ENCODE results near the gene KRTAP4-4.
"Not testable (repeated sequence)": the region's sequence is repeated elsewhere in the genome, so short reads cannot be mapped to it uniquely, and the experiment has no call there.

Gene KRTAP4-4

GRCh38 chr17:41160648-41161047 is at the start of gene KRTAP4-4:
KRTAP4-4 (minus strand) TSS chr17:41160748; CDS start chr17:41160691, 57 bp downstream.
- DNase-seq, result no peak

GRCh38 chr17:41199421-41200078 is 39.0 kb upstream of the KRTAP4-4 start:
- no peak for DNase-seq

GRCh38 chr17:41196068-41196467 is 35.5 kb upstream of the KRTAP4-4 start:
- no peak for DNase-seq

- DNase-seq, result no peak
Observed at GRCh38 chr17:41190328-41190727, 29.8 kb upstream of the KRTAP4-4 start.

GRCh38 chr17:41189837-41190318 is 29.3 kb upstream of the KRTAP4-4 start, which contains the start of gene KRTAP9-1:
KRTAP9-1 (plus strand) TSS chr17:41189887; CDS start chr17:41189887, 0 bp downstream.
- not testable (repeated sequence) for DNase-seq

- DNase-seq, result no peak
Observed at GRCh38 chr17:41186872-41187271, 26.3 kb upstream of the KRTAP4-4 start.

- no peak for DNase-seq
Observed at GRCh38 chr17:41185001-41185400, 24.5 kb upstream of the KRTAP4-4 start.

GRCh38 chr17:41184480-41184961 is 24.0 kb upstream of the KRTAP4-4 start, which contains the start of gene KRTAP4-1:
KRTAP4-1 (minus strand) TSS chr17:41184911; CDS start chr17:41184854, 57 bp downstream.
- no peak for DNase-seq

GRCh38 chr17:41178843-41179616 is 18.5 kb upstream of the KRTAP4-4 start:
- peak; percentile 64 for DNase-seq

GRCh38 chr17:41178341-41178740 is 17.8 kb upstream of the KRTAP4-4 start:
- peak; percentile 56 for DNase-seq

GRCh38 chr17:41177727-41178271 is 17.3 kb upstream of the KRTAP4-4 start, which contains the start of gene KRTAP4-2:
KRTAP4-2 (minus strand) TSS chr17:41178221; CDS start chr17:41178164, 57 bp downstream.
- no peak for DNase-seq

- no peak for DNase-seq
Observed at GRCh38 chr17:41176744-41177387, 16.3 kb upstream of the KRTAP4-4 start.

- peak; percentile 11 for DNase-seq
Observed at GRCh38 chr17:41171886-41172285, 11.3 kb upstream of the KRTAP4-4 start.

GRCh38 chr17:41168121-41168520 is 7.6 kb upstream of the KRTAP4-4 start, which contains the start of gene KRTAP4-3:
KRTAP4-3 (minus strand) TSS chr17:41168221; CDS start chr17:41168172, 49 bp downstream.
- DNase-seq, result no peak

GRCh38 chr17:41167561-41167960 is 7.0 kb upstream of the KRTAP4-4 start:
- DNase-seq, result no peak

- DNase-seq, result peak; percentile 13
Observed at GRCh38 chr17:41163828-41164227, 3.3 kb upstream of the KRTAP4-4 start.

- not testable (repeated sequence) for DNase-seq
Observed at GRCh38 chr17:41160190-41160589, 358 bp downstream of the KRTAP4-4 start.

- no peak for DNase-seq
Observed at GRCh38 chr17:41153856-41154255, 6.7 kb downstream of the KRTAP4-4 start.

- no peak for DNase-seq
Observed at GRCh38 chr17:41151525-41151924, 9.0 kb downstream of the KRTAP4-4 start.

GRCh38 chr17:41150026-41150425 is 10.5 kb downstream of the KRTAP4-4 start:
- no peak for DNase-seq

- DNase-seq, result no peak
Observed at GRCh38 chr17:41149652-41149985, 10.9 kb downstream of the KRTAP4-4 start, which contains the start of gene KRTAP4-5. KRTAP4-5 (minus strand) TSS chr17:41149825; CDS start chr17:41149767, 58 bp downstream.

- DNase-seq, result not testable (repeated sequence)
Observed at GRCh38 chr17:41148971-41149651, 11.4 kb downstream of the KRTAP4-4 start.

Measured in EL (cell line).